Measurements from ENCODE around the gene CPM. TPM values are rescaled to one million over a fixed set of nuclear protein-coding genes. Genes with fewer than 3 reads are reported as not detected.

The CPM gene
- polyA plus RNA-seq, result 1.3 to 2.7 TPM (median 2.5 TPM) in 3 replicates
- polyA plus RNA-seq (2011; ENCODE audit: low read depth), result 8.7 TPM
- polyA plus RNA-seq (2011; cell fraction: cytosol; rRNA removed), result 2.0 and 2.5 TPM in 2 replicates
- 1.9 and 2.1 TPM in 2 replicates for polyA plus RNA-seq (2011; cell fraction: nucleus; rRNA removed)
- 1.6 and 6.1 TPM in 2 replicates for polyA plus RNA-seq (2012; ENCODE audit: low replicate concordance)
- 1.5 to 3.6 TPM (median 2.1 TPM) in 3 replicates for polyA minus RNA-seq
- polyA minus RNA-seq (2011; cell fraction: cytosol; rRNA and poly(A)+ RNA removed), result 3.3 TPM
- polyA minus RNA-seq (2011; cell fraction: nucleus; rRNA and poly(A)+ RNA removed), result 1.5 and 1.6 TPM in 2 replicates

DNA sequence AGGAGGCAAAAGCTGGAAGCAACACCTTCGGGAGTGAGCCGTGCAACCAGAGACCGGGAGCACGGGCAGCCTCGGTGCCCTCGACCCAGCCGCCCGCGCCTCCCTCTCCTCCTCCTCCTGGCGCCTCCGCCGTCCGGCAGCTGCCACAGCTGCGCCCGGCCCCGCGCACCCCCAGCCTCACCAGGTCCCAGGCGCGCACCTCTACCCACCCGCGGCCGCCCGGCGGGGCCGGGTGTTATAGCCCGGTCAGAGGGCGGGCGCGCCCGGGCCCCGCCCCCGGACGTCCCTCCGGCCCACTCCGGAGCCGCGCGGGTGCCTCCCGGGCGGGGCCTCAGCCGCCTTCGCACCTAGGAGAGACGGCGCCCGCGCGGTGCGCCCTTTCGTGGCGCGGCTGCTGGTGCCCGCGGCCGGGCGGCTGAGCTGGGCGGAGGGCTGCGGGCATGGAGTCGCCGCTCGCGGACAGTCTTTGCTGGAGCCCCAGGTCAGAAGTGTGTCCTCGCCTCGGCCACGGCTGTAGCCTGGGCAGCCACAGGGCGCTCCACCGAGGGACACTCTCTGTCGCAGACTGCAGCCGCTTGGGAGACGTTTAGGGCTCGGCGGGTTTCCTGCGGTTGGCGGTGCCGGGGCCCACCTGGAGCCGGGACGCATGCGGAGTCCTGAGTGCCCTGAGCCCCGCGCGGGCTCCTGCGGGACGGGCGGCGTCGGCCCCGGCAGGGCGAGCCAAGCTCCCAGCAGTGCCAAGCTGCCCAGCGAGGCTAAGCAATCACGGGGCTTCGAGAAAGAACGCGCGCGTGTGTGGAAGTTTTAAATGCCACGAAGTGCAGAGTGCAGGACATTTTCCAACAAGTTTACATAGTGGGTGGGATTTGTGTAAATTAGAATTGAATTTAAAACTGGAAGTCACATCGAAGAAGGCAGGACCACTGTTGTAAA is at the start of gene CPM:
Gene CPM (minus strand): TSS at position 211 of the 933 bp plus-strand sequence. CDS start 334 bp downstream, outside the sequence.
- Histone ChIP-seq H3K27me3 (ENCODE audit: control insufficient read depth, extremely low read depth, insufficient read depth, low read length) (peaks cover 7% of the 10 kb centered on the region), H3K4me3 (ENCODE audit: control insufficient read depth in 2 of 3, extremely low read depth in 1 of 3, insufficient read depth in 2 of 3, low read depth in 1 of 3, low read length in 3 of 3) (peak within 1 kb of the TSS; percentile 50 to 67 (median 65)), H3K4me1 (ENCODE audit: control insufficient read depth, extremely low read depth, insufficient read depth, low read length) (no peaks in the 10 kb centered on the region), H3K4me2 (ENCODE audit: control insufficient read depth, extremely low read depth, insufficient read depth, low read depth, low read length) (peak within 1 kb of the TSS; percentile 79), H3K79me2 (ENCODE audit: control insufficient read depth, insufficient read depth, low read length) (no peaks in the 10 kb centered on the region), H2AFZ (ENCODE audit: control insufficient read depth, low read length) (peak within 1 kb of the TSS; percentile 90), H3K27ac (ENCODE audit: control insufficient read depth, insufficient read depth, low read length) (no peak within 1 kb of the TSS), H4K20me1 (ENCODE audit: control insufficient read depth, extremely low read depth, insufficient read depth, low read length) (no peaks in the 10 kb centered on the region), H3K9me3 (ENCODE audit: control insufficient read depth, low read depth, low read length) (no peaks in the 10 kb centered on the region), H3K36me3 (ENCODE audit: control insufficient read depth in 2 of 2, extremely low read depth in 1 of 2, insufficient read depth in 2 of 2, low read length in 2 of 2) (no peaks in the 10 kb centered on the region), H3K9ac (ENCODE audit: control insufficient read depth, extremely low read depth, insufficient read depth, low read length) (peak within 1 kb of the TSS; percentile 13), H3K9me1 (ENCODE audit: control insufficient read depth, extremely low read depth, insufficient read depth, low read length) (no peaks in the 10 kb centered on the region)
- FAIRE-seq, result no peak
- DNase-seq (ENCODE audit: low read depth, low spot score), result no peak
- dilution Hi-C loops (cut with MboI; ENCODE audit: extremely low pct_ligation_motif_present, low sequenced_read_pairs), result no loop called here
- TF ChIP-seq, protein P1, sequence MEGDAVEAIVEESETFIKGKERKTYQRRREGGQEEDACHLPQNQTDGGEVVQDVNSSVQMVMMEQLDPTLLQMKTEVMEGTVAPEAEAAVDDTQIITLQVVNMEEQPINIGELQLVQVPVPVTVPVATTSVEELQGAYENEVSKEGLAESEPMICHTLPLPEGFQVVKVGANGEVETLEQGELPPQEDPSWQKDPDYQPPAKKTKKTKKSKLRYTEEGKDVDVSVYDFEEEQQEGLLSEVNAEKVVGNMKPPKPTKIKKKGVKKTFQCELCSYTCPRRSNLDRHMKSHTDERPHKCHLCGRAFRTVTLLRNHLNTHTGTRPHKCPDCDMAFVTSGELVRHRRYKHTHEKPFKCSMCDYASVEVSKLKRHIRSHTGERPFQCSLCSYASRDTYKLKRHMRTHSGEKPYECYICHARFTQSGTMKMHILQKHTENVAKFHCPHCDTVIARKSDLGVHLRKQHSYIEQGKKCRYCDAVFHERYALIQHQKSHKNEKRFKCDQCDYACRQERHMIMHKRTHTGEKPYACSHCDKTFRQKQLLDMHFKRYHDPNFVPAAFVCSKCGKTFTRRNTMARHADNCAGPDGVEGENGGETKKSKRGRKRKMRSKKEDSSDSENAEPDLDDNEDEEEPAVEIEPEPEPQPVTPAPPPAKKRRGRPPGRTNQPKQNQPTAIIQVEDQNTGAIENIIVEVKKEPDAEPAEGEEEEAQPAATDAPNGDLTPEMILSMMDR (optimal IDR thresholded peaks at IDR 0.05 in 1 of 3, IDR thresholded peaks at IDR 0.05 in 1 of 3, conservative IDR thresholded peaks at IDR 0.05 in 1 of 3; ENCODE audit: extremely low read depth in 1 of 3, insufficient read depth in 2 of 3, low read length in 3 of 3), result no peak
- TF ChIP-seq EZH2 (IDR thresholded peaks at IDR 0.05; ENCODE audit: low read length), result peak; percentile 39

- Histone ChIP-seq H3K9me1 (ENCODE audit: control insufficient read depth, extremely low read depth, insufficient read depth, low read length) (no peaks in the 10 kb centered on the region), H4K20me1 (ENCODE audit: control insufficient read depth, extremely low read depth, insufficient read depth, low read length) (no peaks in the 10 kb centered on the region), H3K9me3 (ENCODE audit: control insufficient read depth, low read depth, low read length) (no peaks in the 10 kb centered on the region), H3K4me3 (ENCODE audit: control insufficient read depth in 2 of 3, extremely low read depth in 1 of 3, insufficient read depth in 2 of 3, low read depth in 1 of 3, low read length in 3 of 3) (no peak overlapping the region), H3K27ac (ENCODE audit: control insufficient read depth, insufficient read depth, low read length) (no peak overlapping the region), H2AFZ (ENCODE audit: control insufficient read depth, low read length) (peak overlapping the region; percentile 6), H3K4me1 (ENCODE audit: control insufficient read depth, extremely low read depth, insufficient read depth, low read length) (peaks cover 7% of the 10 kb centered on the region), H3K9ac (ENCODE audit: control insufficient read depth, extremely low read depth, insufficient read depth, low read length) (no peak overlapping the region), H3K4me2 (ENCODE audit: control insufficient read depth, extremely low read depth, insufficient read depth, low read depth, low read length) (no peak overlapping the region), H3K79me2 (ENCODE audit: control insufficient read depth, insufficient read depth, low read length) (no peaks in the 10 kb centered on the region), H3K36me3 (ENCODE audit: control insufficient read depth in 2 of 2, extremely low read depth in 1 of 2, insufficient read depth in 2 of 2, low read length in 2 of 2) (no peaks in the 10 kb centered on the region), H3K27me3 (ENCODE audit: control insufficient read depth, extremely low read depth, insufficient read depth, low read length) (no peaks in the 10 kb centered on the region)
- TF ChIP-seq EZH2 (IDR thresholded peaks at IDR 0.05; ENCODE audit: low read length), result no peak
- TF ChIP-seq, protein P1 (optimal IDR thresholded peaks at IDR 0.05 in 1 of 3, IDR thresholded peaks at IDR 0.05 in 1 of 3, conservative IDR thresholded peaks at IDR 0.05 in 1 of 3; ENCODE audit: extremely low read depth in 1 of 3, insufficient read depth in 2 of 3, low read length in 3 of 3), result no peak
- no peak for DNase-seq (ENCODE audit: low read depth, low spot score)
- dilution Hi-C loops (cut with MboI; ENCODE audit: extremely low pct_ligation_motif_present, low sequenced_read_pairs), result no loop called here
- FAIRE-seq, result peak; percentile 52
Observed at GRCh38 chr12:68981516-68981915, 48.5 kb upstream of the CPM start.

Measured in keratinocyte (primary cell).